ENCODE data around the gene CLN6. TPM values are rescaled to one million over a fixed set of nuclear protein-coding genes. Genes with fewer than 3 reads are reported as not detected.
"Not testable (repeated sequence)": the region's sequence is repeated elsewhere in the genome, so short reads cannot be mapped to it uniquely, and the experiment has no call there.

Gene CLN6
- total RNA-seq, 1 donor from 2014 or later = 10.3 TPM

- peak; percentile 61 to 64 for DNase-seq (ENCODE audit: low read depth in 2 of 2)
These were observed 27.3 kb upstream of the CLN6 start for GRCh38 chr15:68256675-68257450.

- DNase-seq (ENCODE audit: low read depth in 2 of 2) = peak; percentile 84 to 88
These were observed 23.5 kb upstream of the CLN6 start for GRCh38 chr15:68252925-68253534.

- no peak for DNase-seq (ENCODE audit: low read depth in 2 of 2)
These were observed 19.7 kb upstream of the CLN6 start for GRCh38 chr15:68249058-68249713.

- DNase-seq (ENCODE audit: low read depth in 2 of 2) = no peak
These were observed 14.7 kb upstream of the CLN6 start for GRCh38 chr15:68244235-68244634.

- no peak for DNase-seq (ENCODE audit: low read depth in 2 of 2)
These were observed 11.8 kb upstream of the CLN6 start for GRCh38 chr15:68241088-68241935.

- DNase-seq (ENCODE audit: low read depth in 2 of 2) = no peak
These were observed 9.5 kb upstream of the CLN6 start for GRCh38 chr15:68239025-68239424.

- DNase-seq (ENCODE audit: low read depth in 2 of 2) = no peak
These were observed 5.5 kb upstream of the CLN6 start for GRCh38 chr15:68235022-68235421.

- not testable (repeated sequence) for DNase-seq (ENCODE audit: low read depth in 2 of 2)
These were observed 5.0 kb upstream of the CLN6 start for GRCh38 chr15:68234520-68234919.

GRCh38 chr15:68234060-68234459 is 4.5 kb upstream of the CLN6 start:
- DNase-seq (ENCODE audit: low read depth in 2 of 2) = no peak

- no peak for DNase-seq (ENCODE audit: low read depth in 2 of 2)
These were observed 3.4 kb upstream of the CLN6 start for GRCh38 chr15:68232937-68233336.

GRCh38 chr15:68232449-68232848 is 2.9 kb upstream of the CLN6 start:
- DNase-seq (ENCODE audit: low read depth in 2 of 2) = no peak

- DNase-seq (ENCODE audit: low read depth in 2 of 2) = no peak
These were observed 1.7 kb upstream of the CLN6 start for GRCh38 chr15:68231102-68231818.

GRCh38 chr15:68230157-68231100 is 901 bp upstream of the CLN6 start:
- DNase-seq (ENCODE audit: low read depth in 2 of 2) = no peak

GRCh38 chr15:68228971-68229385 is 550 bp downstream of the CLN6 start:
- peak; percentile 13 to 14 for DNase-seq (ENCODE audit: low read depth in 2 of 2)

- DNase-seq (ENCODE audit: low read depth in 2 of 2) = peak in 1 of 2 donors; percentile 15
These were observed 1.2 kb downstream of the CLN6 start for GRCh38 chr15:68228143-68228970.

- DNase-seq (ENCODE audit: low read depth in 2 of 2) = no peak
These were observed 1.8 kb downstream of the CLN6 start for GRCh38 chr15:68227643-68228142.

GRCh38 chr15:68225442-68225841 is 4.1 kb downstream of the CLN6 start:
- DNase-seq (ENCODE audit: low read depth in 2 of 2) = not testable (repeated sequence)

- DNase-seq (ENCODE audit: low read depth in 2 of 2) = no peak
These were observed 4.8 kb downstream of the CLN6 start for GRCh38 chr15:68224546-68225250.

All from lung microvascular endothelial cell (primary cell).